DOHH2 (cell line): ENCODE results near the gene NAALADL2.

Source experiments
- CTCF ChIP-seq: fragments of 200-600 bp; sonication (generic); IDR thresholded peaks from one replicate; pipeline ENCODE4 v1.5.1; 2014; ENCODE audit warnings: antibody characterized with exemption, mild to moderate bottlenecking, low read depth, low read length; ENCODE audit not compliant: poor library complexity, severe bottlenecking
- EZH2phosphoT487 ChIP-seq: fragments of 200-600 bp; sonication (generic); IDR thresholded peaks from 2 replicates; pipeline ENCODE4 v1.6.1; 2017; ENCODE audit warnings: borderline replicate concordance, mild to moderate bottlenecking, antibody characterized with exemption, low read length, moderate library complexity, mixed read lengths

GRCh38 chr3:175554801-175555200, 695.7 kb downstream of the NAALADL2 start:
- no peak for TF ChIP-seq CTCF
- TF ChIP-seq EZH2phosphoT487: no peak
